Measurements from ENCODE around the gene KCNQ1OT1.

DNA sequence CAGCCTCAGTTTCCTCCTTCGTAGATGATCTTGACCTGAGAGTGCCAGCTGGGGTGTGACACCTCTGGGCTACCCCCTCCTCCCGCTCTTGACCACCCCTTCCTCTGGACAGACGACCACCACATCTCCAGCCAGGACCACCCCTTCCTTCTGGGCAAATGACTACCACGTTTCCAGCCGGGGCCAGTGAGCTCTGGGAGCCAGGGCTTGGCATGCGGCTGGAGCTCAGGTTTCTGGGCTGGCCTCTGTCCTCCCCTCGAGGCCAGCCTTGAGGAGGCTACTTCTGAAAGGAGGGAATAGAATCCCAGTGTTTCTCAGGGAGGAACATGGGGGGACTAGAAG lies 120.9 kb downstream of the KCNQ1OT1 start:
- TF ChIP-seq POLR2A (IDR thresholded peaks at IDR 0.05; ENCODE audit: low read length) (no peak), GATA1 (IDR thresholded peaks at IDR 0.05; ENCODE audit: low read depth, low read length) (no peak)

All from erythroblast (primary cell).